Skin epidermis (tissue), 12 donors: ENCODE results near the gene GRIK4.

ENCODE experiments used
- H3K27ac ChIP-seq, 21 experiments: fragments of 200-600 bp; sonication (generic) in 11 of 21; one replicate each; pipeline ENCODE4 v1.5.0; 2020; ENCODE audit warnings: mild to moderate bottlenecking in 3 of 21, inconsistent platforms in 2 of 21, moderate library complexity in 2 of 21
- H3K4me3 ChIP-seq, 7 experiments: fragments of 200-600 bp; sonication (generic) in 2 of 7; one replicate each; pipeline ENCODE4 v1.5.0; 2020; ENCODE audit warnings: inconsistent platforms in 2 of 7, mild to moderate bottlenecking in 2 of 7, moderate library complexity in 1 of 7

Gene GRIK4

DNA sequence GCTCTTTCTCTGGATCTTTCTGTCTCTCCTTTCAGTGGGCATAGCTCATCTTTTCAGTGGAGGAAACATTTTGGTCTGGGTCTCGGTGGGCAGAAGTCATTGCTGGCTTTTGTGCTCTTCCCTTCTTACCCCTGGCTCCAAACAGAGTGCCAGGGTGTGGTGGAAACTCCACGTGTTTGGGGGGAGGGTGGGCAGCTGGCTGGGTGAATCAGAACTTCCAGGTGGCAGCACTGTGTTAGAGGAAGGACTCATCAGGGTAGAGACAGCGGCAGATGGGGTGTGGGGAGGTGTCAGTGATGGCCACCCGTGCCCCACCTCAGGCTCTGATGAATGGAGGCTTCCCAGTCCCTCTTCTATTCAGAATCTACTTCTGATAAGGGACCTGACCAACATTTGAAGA is 114.0 kb downstream of the GRIK4 start:
- Histone ChIP-seq H3K4me3 (no peak overlapping the region), H3K27ac (no peak overlapping the region)

DNA sequence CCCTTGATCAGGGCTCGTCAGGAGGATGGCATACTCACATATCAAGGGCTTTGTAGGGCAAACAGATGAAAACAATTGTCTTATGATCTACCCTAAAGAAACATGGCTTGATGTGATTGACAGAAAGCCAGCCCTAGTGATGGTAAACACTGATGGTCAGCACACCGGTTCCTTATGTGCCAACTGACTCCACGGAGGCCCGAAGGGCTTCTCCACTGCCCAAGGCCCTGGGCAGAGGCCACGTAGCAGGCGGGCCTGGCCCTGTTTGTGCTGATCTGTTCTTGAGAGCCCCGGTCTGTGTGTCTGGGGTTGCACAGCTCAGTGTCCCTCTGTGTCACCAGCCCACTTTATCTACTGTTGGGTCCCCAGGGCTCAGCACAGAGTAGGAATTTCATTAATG is 115.2 kb downstream of the GRIK4 start:
- no peak overlapping the region for H3K27ac ChIP-seq
- H3K4me3 ChIP-seq: no peak overlapping the region

DNA sequence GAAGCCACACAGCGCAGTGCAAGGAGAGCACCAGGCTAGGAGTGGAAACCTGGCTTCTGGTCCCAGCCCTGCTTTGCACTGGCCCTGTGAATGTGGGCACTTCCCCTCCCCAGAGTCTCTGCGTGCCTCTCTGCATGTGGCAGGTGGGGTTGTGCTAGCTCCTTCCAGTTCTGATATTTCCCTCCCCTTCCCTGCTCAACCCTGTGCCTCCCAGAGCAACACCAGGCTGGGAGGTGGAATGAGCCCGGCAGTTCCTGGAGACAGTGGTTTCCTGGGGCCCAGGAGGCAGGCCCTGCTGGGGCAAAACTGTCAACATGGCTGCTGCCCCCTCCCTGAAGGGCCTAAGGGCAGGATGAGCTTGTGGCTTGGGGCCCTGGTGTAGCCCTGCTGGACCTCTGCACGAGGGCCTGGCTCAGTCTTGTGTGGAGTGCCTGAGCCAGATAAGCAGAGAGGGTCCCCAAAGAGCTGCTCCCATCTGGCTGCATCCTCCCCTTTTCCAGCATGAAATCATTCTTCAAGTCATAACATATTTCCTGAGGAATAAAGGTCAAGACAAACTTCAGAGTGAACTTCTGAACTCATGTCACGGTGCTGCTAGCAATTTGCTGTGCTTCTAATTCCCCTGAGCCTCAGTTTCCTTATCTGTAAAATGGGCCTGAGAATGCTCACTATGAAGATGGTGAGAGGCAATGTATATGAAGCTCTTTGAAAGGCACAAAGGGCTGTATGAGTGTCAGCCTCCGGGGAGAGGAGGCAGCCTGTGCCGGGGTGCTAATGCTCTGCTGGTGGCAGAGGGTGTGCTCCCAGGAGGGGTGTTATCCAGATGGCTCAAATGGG is 116.0 kb downstream of the GRIK4 start:
- no peak overlapping the region for H3K4me3 ChIP-seq
- H3K27ac ChIP-seq: no peak overlapping the region

DNA sequence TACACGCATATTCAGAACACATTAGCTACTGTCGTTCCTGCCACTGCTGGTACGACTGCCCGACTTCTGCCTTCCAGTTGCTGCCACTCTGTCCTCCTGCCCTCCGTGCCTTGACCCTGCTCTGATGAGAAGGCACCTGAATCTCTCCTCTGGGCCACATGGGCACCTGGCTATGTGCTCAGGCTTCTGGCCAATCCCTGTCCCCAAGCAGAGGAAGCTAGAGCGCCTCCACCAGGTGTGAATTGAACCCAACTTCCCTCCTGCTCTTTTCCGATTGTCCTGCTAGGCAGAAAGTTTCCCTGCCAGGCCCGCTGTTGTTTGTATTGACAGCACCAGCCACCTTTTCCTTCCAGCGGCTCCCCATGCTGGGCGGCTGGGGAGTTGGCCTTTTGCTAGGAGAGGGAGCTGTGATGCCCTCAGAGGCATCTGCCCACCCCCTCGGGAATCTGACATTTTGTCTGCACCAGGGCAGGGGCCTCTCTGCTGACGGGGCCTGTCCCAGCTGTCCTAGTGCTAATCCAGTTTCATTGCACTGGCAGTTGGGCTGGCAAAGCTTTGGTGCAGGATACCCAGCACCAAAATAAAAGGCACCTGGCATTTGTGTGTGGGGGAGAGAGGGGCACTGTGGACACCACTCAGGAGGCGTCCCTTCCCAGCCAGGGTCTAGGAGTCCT is 118.0 kb downstream of the GRIK4 start:
- Histone ChIP-seq H3K27ac (no peak overlapping the region), H3K4me3 (no peak overlapping the region)

DNA sequence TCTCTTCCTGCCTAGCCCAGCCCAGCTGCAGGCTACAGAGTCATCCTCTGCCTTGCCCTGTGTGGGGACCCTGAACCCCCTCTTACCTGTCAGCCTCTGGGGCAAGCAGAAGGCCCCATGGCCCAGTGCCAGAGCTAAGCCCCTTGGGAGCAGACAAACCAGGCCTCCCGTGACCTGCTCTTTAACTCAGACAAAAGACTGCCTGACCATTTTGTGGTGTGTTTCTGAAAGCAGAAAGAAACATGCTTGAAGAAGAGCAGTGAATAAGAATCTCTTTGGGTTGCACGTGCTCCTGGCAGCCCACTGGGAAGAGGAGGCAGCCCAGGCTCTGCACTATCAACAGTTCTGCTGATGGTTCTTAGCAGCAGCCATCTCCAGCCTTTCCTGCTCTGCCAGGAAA is 118.6 kb downstream of the GRIK4 start:
- no peak overlapping the region for H3K4me3 ChIP-seq

DNA sequence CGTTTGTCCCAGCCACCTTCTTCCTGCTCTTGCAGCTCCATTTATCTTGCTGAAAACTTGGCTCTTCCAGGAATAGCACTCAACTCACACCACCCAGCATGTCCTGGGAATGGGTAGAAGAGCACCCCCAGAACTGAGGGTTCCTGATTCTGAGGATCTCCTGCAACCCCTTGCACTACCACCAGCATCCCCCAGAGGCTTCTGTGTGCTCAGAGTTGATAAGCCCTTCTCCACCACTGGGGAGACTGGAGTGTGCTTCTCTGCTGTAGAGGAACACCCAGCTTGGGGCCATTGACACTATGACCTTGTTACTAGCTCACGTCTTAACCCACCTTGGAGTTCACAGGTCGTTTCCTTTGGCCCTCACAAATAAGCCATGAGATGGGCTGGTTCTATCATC is 121.0 kb downstream of the GRIK4 start:
- no peak overlapping the region for H3K4me3 ChIP-seq
- no peak overlapping the region for H3K27ac ChIP-seq

More for the DNA sequence above, 118.6 kb downstream of the GRIK4 start:
- no peak overlapping the region for H3K27ac ChIP-seq

DNA sequence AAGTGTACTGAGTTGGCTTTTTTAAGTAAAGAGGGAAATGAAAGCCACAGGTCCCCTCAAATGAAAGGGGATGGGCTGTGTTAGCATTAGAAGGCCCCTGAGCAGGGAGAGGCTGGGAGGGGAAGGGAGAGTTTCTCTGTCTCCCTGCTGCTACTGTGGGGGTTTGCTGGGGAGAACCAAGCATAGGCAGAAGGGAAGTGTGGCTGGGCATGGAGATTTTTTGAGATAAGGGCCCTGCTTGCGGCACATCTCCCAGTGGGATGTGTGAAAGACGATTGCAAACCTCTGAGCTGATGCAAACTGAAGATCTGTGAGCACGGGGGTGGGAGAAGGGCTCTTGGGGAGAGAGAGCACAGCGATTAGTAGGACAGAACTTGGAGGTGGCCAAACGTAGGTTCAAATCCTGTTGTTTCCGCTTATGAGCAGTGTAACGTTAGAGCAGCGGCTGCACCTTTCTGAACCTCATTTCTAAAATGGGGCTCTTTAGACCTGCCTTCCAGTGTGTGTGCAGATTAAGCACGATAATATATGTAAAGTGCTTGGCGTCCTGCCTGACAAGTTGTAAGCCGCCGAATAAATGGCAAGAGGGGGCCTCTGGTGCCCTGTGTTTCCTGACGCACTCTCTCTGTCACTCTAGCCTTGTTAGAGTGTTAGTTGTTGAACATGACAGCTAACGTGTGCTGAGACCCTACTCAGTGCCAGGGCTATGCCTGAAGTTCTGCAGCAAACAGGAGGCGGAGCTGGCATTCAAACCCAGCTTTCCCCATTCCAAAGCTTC is 122.3 kb downstream of the GRIK4 start:
- H3K4me3 ChIP-seq: no peak overlapping the region
- H3K27ac ChIP-seq: no peak overlapping the region

DNA sequence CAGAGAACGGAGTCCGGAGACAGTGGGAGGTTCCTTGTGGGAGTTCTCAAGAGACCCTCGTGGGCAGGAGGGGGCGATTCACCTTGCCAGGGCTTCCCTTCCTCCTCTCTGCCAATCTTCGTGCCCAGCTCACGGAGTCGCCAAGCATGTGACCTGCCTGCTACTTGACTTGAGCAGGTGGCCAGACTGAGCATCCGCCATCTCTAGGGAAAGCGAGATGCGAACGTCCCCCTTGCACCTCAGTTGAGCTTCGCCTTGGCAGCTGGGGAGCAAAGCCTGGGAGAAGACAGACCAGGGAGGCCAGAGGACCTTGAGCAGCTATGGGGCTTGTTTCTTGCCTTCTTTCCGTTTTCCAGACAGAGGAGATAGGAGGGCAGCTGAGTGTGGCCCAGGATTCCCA is 123.2 kb downstream of the GRIK4 start:
- Histone ChIP-seq H3K27ac (no peak overlapping the region), H3K4me3 (no peak overlapping the region)

DNA sequence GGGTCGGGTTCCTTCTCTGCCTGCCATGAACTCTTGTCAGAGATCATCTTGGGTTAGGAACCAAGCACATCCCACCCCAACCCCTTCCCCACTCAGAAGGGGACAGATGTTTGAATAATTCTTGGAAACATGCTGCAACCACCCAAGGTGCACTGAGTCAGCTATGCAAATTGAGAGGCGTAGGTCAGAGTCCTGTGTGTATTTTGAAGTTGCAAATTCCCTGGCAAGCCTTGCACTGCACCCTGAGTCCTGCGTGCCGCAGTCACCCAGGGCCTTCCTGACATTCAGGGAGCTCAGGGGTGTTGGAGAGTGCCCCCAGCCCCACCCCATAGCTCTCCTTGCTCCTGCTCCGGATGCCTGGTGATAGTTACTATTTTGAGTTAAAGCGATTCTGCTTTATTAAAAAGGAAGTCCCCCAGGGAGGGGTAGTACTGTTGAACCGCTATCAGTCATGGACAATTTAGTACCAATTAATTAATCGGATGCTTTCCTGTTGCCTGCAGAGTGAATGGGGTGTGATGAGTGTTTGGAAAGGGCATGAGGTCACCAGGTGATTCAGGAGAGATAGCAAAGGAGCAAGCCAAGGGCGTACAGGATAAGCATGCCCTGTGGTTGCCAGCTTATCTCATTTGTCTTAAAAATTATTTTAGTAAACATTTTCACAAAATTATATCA is 123.7 kb downstream of the GRIK4 start:
- no peak overlapping the region for H3K27ac ChIP-seq
- no peak overlapping the region for H3K4me3 ChIP-seq

DNA sequence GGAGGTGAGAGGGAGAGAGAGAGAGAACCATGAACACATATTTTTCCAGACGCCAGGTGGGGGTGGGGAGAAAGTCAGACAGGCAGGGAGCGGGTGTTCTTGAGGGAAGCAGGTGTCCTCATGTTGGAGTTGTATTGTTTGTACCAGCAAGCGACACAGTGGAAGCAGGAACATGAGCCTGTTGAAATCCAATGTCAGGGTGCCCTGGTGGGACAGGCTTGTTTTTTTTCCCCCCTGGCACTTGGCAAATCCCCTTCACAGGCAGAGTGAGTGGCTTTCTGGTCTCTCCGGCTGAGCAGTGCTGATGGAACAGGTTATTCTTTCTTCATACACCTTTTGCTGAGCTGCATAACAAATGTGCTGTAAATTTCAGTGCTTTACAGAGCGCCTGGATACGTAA is 125.6 kb downstream of the GRIK4 start:
- H3K4me3 ChIP-seq: no peak overlapping the region
- H3K27ac ChIP-seq: no peak overlapping the region

DNA sequence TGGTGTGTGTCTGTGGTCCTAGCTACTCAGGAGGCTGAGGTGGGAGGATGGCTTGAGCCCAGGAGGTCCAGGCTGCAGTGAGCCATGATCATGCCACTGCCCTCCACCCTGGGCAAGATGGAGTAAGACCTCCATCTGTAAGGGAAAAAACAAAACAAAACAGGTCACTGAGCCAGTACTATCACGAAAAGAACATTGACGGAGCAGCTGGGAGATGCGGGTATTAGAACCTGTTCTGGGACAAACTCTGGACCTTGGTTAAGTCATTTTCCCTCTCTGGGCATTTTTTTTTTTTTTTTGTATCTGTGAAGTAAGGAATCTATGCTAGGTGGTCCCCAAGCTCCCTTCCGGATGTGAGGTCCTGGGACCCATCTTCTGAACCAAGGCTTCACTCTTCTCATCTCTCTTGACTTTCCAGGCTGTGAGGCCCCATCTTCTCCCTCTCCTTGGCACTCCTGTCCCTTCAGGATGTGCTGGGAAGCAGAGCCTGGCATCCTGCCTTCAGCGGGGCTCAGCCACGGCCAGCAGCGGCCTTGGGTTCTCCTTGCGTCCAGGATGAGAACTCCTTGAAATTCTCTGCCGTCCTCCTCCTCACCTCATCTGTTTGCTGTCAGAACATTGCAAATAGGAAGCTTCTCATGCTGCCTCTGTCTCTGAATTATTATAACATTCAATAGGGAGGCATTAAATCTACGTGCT is 130.8 kb downstream of the GRIK4 start:
- H3K27ac ChIP-seq: no peak overlapping the region
- no peak overlapping the region for H3K4me3 ChIP-seq

DNA sequence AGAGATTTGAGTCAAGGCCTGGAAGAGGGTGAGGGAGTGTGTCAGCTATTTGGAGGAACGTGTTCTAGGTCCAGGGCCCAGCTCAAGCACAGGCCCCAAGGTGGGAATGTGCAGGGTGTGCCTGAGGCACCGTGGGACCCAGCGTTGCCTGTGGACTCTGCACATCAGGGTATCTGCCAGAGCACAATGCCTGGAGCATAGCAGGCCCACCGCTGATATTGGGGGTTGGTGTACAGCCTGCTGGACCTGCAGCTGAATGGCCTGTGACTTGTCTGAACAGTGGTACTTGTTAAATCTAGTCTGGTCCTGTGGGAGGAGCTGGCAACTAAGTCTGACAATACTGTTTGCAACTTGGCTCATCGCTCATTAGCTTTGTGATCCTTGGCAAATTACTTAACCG is 131.7 kb downstream of the GRIK4 start:
- no peak overlapping the region for H3K4me3 ChIP-seq
- no peak overlapping the region for H3K27ac ChIP-seq

DNA sequence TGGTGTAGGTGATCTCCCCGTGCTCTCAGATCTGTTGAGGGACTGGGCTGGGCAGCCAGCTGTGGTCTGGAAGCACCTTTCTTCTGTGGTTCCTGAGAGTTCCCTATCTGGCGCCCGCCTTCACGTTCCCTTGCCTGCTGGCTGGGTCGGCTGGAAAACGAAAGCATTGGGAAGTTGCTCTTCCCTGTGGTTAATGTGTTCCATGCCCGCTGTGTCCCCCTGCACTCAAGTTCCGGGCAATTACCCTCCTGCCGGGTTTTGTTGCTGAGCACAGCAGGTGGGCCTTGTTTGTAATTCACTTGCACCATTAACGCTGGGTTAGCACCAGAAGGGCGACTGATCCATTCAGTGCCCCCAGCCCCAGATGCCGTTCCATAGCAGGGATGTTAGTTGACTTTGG is 134.1 kb downstream of the GRIK4 start:
- no peak overlapping the region for H3K4me3 ChIP-seq
- no peak overlapping the region for H3K27ac ChIP-seq

DNA sequence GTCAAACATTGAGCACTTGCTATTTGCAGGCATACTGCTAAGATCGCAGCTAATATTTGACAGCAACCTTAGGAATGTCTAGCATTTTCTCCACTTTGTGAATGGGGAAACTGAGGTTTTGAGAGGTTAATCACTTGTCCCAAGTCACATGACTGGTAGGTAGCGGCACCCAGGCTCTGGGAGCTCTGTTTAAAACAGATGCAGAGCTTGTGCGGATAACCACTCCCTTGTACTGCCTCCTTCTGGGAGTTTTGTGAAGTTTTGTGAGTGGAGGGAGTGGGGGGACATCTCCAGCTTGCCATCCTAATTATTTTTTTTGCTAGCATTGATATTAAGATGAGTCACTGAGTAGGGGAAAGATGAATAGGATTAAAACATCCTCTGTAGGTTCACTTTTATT is 134.7 kb downstream of the GRIK4 start:
- Histone ChIP-seq H3K27ac (no peak overlapping the region), H3K4me3 (no peak overlapping the region)

DNA sequence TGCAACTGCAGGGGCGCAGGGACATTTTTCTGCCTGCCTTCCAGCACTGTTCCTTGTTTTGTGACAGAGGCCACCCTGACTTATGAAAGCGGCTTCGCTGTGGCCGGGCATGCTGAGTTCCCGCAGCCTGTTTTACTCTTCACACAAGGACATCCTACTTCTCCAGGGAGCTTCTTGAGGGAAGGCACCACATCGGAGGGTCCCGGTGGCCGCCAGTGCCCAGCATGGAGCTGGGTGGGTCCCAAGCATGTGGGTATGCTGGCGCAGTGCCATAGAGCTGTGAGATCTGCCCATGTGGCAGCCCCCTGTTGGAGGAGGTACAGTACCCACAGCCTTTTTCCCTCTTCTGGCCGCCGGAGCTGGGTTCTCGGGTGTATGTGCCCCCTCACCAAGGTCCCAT is 136.1 kb downstream of the GRIK4 start:
- Histone ChIP-seq H3K4me3 (no peak overlapping the region), H3K27ac (no peak overlapping the region)

DNA sequence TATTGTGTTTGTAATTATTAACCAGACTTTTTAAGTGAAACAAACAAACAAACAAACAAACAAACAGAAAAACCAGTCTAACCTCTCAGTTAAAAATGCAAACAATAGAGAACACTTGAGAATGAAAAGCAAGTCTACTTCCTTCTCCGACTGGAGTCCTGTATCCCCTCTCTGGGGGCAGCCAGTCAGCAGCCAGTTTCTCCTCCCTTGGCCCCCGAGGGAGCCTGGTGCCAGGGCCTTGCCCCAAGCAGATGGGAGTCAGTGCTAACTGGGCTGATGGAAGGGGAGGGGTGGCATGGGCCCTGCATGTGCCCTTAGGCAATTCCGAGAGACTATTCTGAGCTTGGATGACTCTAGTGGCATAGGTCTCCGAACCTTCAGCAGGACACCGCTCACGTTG is 137.2 kb downstream of the GRIK4 start:
- H3K27ac ChIP-seq: no peak overlapping the region
- H3K4me3 ChIP-seq: no peak overlapping the region

DNA sequence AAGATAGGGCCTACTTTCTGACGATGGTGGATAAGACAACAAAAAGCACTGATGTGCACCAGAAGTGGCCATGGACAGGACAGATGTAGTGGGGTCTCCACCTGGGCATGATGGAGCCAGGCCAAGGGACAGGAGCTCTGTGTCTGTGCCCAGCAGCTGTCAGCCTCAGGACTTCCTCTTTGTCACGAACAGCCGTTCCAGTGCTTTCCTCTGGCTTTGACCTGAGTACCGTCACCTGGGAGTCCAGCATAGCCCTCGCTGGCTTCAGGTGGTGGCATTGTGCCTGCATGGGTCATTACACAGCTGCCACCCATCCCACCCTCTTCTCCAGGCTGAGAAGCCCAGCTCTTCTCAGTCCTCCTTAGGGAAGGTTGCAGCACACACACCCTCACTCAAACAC is 137.8 kb downstream of the GRIK4 start:
- H3K4me3 ChIP-seq: no peak overlapping the region
- no peak overlapping the region for H3K27ac ChIP-seq

DNA sequence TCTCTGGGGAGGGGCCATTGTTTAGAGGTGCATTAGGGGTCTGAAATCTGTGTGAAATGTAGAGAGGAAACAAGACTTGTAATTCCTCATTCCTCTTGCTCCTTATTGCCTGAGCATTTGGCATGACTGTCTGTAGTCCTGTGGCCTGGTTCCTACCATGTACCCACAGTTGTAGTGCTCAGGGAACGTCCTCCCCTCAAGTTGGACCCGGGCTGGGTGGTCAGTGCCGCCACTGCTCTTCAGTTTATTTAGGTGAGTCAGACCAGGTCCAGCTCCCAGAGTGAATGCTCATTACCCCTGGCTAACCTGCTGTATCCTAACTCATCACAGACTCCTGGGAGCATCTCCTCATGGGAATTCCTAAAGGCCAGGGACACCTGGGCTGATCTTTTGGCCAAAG is 139.8 kb downstream of the GRIK4 start:
- Histone ChIP-seq H3K27ac (no peak overlapping the region), H3K4me3 (no peak overlapping the region)

DNA sequence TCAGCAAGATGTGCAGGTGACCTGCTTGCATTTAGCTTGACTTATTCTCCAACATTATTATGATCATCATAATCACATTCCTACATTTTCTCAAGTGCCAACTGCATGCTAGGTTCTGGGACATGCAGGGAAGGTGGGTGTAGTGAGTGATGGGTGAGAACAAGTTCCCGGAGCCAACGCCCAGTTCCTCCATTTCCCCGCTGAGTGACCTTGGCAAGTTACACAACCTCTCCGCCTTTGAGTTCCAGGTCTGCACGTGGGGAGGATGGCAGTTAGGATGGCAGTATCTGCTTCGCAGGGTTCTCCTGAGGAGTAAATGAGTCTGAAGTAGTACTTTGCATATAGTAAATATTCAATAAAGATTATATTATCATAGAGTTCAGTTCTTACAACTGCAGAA is 140.3 kb downstream of the GRIK4 start:
- no peak overlapping the region for H3K27ac ChIP-seq
- no peak overlapping the region for H3K4me3 ChIP-seq
